HepG2 (cell line): ENCODE data around the gene TXN2. TPM values are rescaled to one million over a fixed set of nuclear protein-coding genes. Genes with fewer than 3 reads are reported as not detected.

Experiments
- ATAC-seq: fragments of 200-7000 bp; cut with Tn5 transposase; 3 replicates; pipeline ENCODE4 v1.9.1; 2020; ENCODE audit warnings: mild to moderate bottlenecking, moderate library complexity
- BruUV-seq: library from RNA; stranded (reverse); fragments of 400-500 nt; replicated peaks from 2 replicates; lab custom pipeline; 2021; lab: Mats Ljungman, UMichigan
- CTCF ChIA-PET: fragments of 300-600 bp; formaldehyde crosslinking; extraction: SDS; loops from one replicate; lab custom pipeline; 2021; ENCODE audit warnings: low total read pairs, inconsistent platforms, low intra/inter-chr PET ratio; lab: Yijun Ruan, JAX
- POLR2A ChIA-PET: fragments of 350-600 bp; sonication (Branson Sonifier 250); formaldehyde crosslinking; loops from one replicate; lab custom pipeline; 2020; ENCODE audit warnings: antibody characterized with exemption, inconsistent platforms; lab: Yijun Ruan, JAX
- DNase-seq: peaks from one replicate; pipeline ENCODE4 v3.0.0-alpha.2; 2015; ENCODE audit warnings: low spot score
- FAIRE-seq: peaks from 3 replicates; lab custom pipeline; 2011; peaks lifted over from hg19 to GRCh38; lab: Jason Lieb, UNC
- H2AFZ ChIP-seq: one replicate; pipeline ENCODE4 v1.6.1; 2011; ENCODE audit warnings: low read length, inconsistent platforms
- H3K27ac ChIP-seq: fragments of 300-600 bp; 3 replicates; pipeline ENCODE4 v1.8.0; 2011; ENCODE audit warnings: mixed run types, mild to moderate bottlenecking, mixed read lengths, low read length, inconsistent platforms; ENCODE audit not compliant: insufficient read depth; ENCODE audit errors: extremely low read length
- H3K27me3 ChIP-seq, 2 experiments: fragments of 200-600 bp in 1 of 2; 2 replicates in 1 of 2; 3 replicates in 1 of 2; pipeline versions ENCODE4 v1.6.0 to v1.8.0; 2011; ENCODE audit warnings: low read length in 2 of 2, mild to moderate bottlenecking in 2 of 2, moderate library complexity in 2 of 2, inconsistent platforms in 1 of 2; ENCODE audit not compliant: insufficient read depth in 2 of 2, control insufficient read depth in 1 of 2
- H3K36me3 ChIP-seq, 2 experiments: fragments of 200-600 bp in 1 of 2; replicated peaks in 1 of 2; 2 replicates in 1 of 2; 3 replicates in 1 of 2; pipeline versions ENCODE4 v1.5.1 to v1.8.0; 2011; ENCODE audit warnings: low read length in 2 of 2, inconsistent platforms in 1 of 2; ENCODE audit not compliant: insufficient read depth in 2 of 2, control insufficient read depth in 1 of 2
- H3K4me1 ChIP-seq: 2 replicates; pipeline ENCODE4 v1.5.1; 2012; ENCODE audit warnings: low read length, inconsistent platforms; ENCODE audit not compliant: insufficient read depth
- H3K4me2 ChIP-seq: 2 replicates; pipeline ENCODE4 v1.6.0; 2011; ENCODE audit warnings: low read depth, low read length, inconsistent platforms
- H3K4me3 ChIP-seq, 3 experiments: fragments of 200-600 bp in 1 of 3; sonication (generic), shearing (Covaris generic) in 1 of 3; replicated peaks in 1 of 3; 2 replicates each; pipeline ENCODE4 v1.5.1; 2011 to 2016; ENCODE audit warnings: low read length in 3 of 3, inconsistent platforms in 2 of 3, low read depth in 2 of 3, mild to moderate bottlenecking in 2 of 3, control low read depth in 1 of 3, mixed read lengths in 1 of 3; ENCODE audit not compliant: insufficient read depth in 1 of 3
- H3K79me2 ChIP-seq: one replicate; pipeline ENCODE4 v1.6.1; 2011; ENCODE audit warnings: low read length, inconsistent platforms; ENCODE audit not compliant: insufficient read depth
- H3K9ac ChIP-seq: 2 replicates; pipeline ENCODE4 v1.6.0; 2011; ENCODE audit warnings: mild to moderate bottlenecking, low read depth, low read length, inconsistent platforms; ENCODE audit not compliant: insufficient read depth
- H3K9me3 ChIP-seq: 2 replicates; pipeline ENCODE4 v1.5.1; 2012; ENCODE audit warnings: mild to moderate bottlenecking, low read length
- H4K20me1 ChIP-seq: 2 replicates; pipeline ENCODE4 v1.6.0; 2011; ENCODE audit warnings: inconsistent platforms, mild to moderate bottlenecking, low read length, moderate library complexity; ENCODE audit not compliant: insufficient read depth
- EP300 ChIP-seq, 3 experiments: sonication (generic) in 1 of 3; formaldehyde crosslinking in 1 of 3; IDR thresholded peaks; 2 replicates each; pipeline versions ENCODE4 v1.5.1 to v1.6.1; 2011 to 2020; ENCODE audit warnings: low read depth in 2 of 3, low read length in 2 of 3, borderline replicate concordance in 1 of 3, improper control_type of control experiment in 1 of 3, mild to moderate bottlenecking in 1 of 3, missing genetic modification reagents in 1 of 3, moderate library complexity in 1 of 3
- HIVEP1 ChIP-seq: sonication (generic); formaldehyde crosslinking; IDR thresholded peaks from 2 replicates; pipeline ENCODE4 v1.4.0; 2020; ENCODE audit warnings: mild to moderate bottlenecking, missing genetic modification reagents
- MAZ ChIP-seq, 2 experiments: sonication (generic) in 1 of 2; formaldehyde crosslinking in 1 of 2; IDR thresholded peaks; 2 replicates each; pipeline versions ENCODE4 v1.5.0 to v1.6.1; 2012 to 2020; ENCODE audit warnings: low read depth in 2 of 2, mild to moderate bottlenecking in 2 of 2, borderline replicate concordance in 1 of 2, improper control_type of control experiment in 1 of 2, low read length in 1 of 2, missing genetic modification reagents in 1 of 2, moderate library complexity in 1 of 2
- NPAS2 ChIP-seq: sonication (generic); formaldehyde crosslinking; IDR thresholded peaks from 2 replicates; pipeline ENCODE4 v1.8.0; 2022; ENCODE audit warnings: mild to moderate bottlenecking, missing genetic modification reagents, borderline replicate concordance
- RXRB ChIP-seq: IDR thresholded peaks from 2 replicates; pipeline ENCODE4 v1.6.1; 2016; ENCODE audit warnings: borderline replicate concordance, missing genetic modification reagents, missing compliant biosample characterization
- SETDB1 ChIP-seq: sonication (generic); formaldehyde crosslinking; IDR thresholded peaks from 2 replicates; pipeline ENCODE4 v1.5.1; 2020; ENCODE audit warnings: missing genetic modification reagents, mild to moderate bottlenecking, borderline replicate concordance
- ZFP1 ChIP-seq: IDR thresholded peaks from 2 replicates; pipeline ENCODE4 v1.6.1; 2016
- ZKSCAN1 ChIP-seq: fragments of 150-350 bp; IDR thresholded peaks from 2 replicates; pipeline ENCODE4 v1.6.1; 2014; ENCODE audit warnings: low read length
- ZNF234 ChIP-seq: sonication (generic); formaldehyde crosslinking; conservative IDR thresholded peaks from 2 replicates; pipeline ENCODE4 v1.5.1; 2020; ENCODE audit warnings: mild to moderate bottlenecking, missing genetic modification reagents
- ZNF563 ChIP-seq: sonication (generic); formaldehyde crosslinking; IDR thresholded peaks from 2 replicates; pipeline ENCODE4 v1.8.0; 2022; ENCODE audit warnings: mild to moderate bottlenecking, moderate library complexity, missing genetic modification reagents
- ZNF792 ChIP-seq: IDR thresholded peaks from 2 replicates; pipeline ENCODE4 v1.6.1; 2016
- WGBS: methylation state at CpG from one replicate; pipeline ENCODE4 v1.1.6; 2017; ENCODE audit warnings: low lambda C conversion rate; 5-methylcytosine and 5-hydroxymethylcytosine counted together
- in situ Hi-C: cut with HindIII; loops from 2 replicates; pipeline ENCODE4 v1.10.0; 2017; ENCODE audit warnings: low pct_unique_long_range_greater_than_20kb; ENCODE audit not compliant: extremely low pct_ligation_motif_present
- intact Hi-C: fragments of 100-400 bp; cut with micrococcal nuclease; formaldehyde crosslinking; loops from one replicate; pipeline ENCODE4 v1.10.0; 2022; ENCODE audit not compliant: unreplicated experiment
- polyA plus RNA-seq, 8 experiments: library from polyadenylated mRNA; depleted of rRNA in 3 of 8; stranded (reverse) in 7 of 8; unstranded in 1 of 8; fragments of >200 nt; fragmentation: Illumina TruSeq in 4 of 8; extraction: Trizol in 4 of 8; gene quantifications; 2 replicates each; pipeline versions ENCODE4 v1.2.1 to v1.2.3, GENCODE V29; 2011 to 2016; ENCODE audit warnings: low read depth in 4 of 8, missing spikeins in 1 of 8, mixed read lengths in 1 of 8; ENCODE audit not compliant: insufficient read depth in 1 of 8
- total RNA-seq, 5 experiments: library from RNA; depleted of rRNA; stranded (reverse); fragments of >200 nt; fragmentation: Illumina TruSeq; extraction: Trizol; gene quantifications; 2 replicates each; pipeline ENCODE4 v1.2.3, GENCODE V29; 2016; ENCODE audit warnings: low read depth in 1 of 5
- TF ChIP-seq, protein P1 (sequence below): sonication (generic); formaldehyde crosslinking; IDR thresholded peaks from 2 replicates; pipeline ENCODE4 v1.8.1; 2023; ENCODE audit warnings: mild to moderate bottlenecking, missing genetic modification reagents, borderline replicate concordance
- TF ChIP-seq, protein P2 (sequence below): sonication (generic); formaldehyde crosslinking; conservative IDR thresholded peaks from 2 replicates; pipeline ENCODE4 v1.8.0; 2022; ENCODE audit warnings: missing genetic modification reagents
- TF ChIP-seq, protein P3 (sequence below): sonication (generic); formaldehyde crosslinking; IDR thresholded peaks from 2 replicates; pipeline ENCODE4 v1.8.1; 2023; ENCODE audit warnings: missing genetic modification reagents, inconsistent platforms, borderline replicate concordance
- TF ChIP-seq, protein P4 (sequence below): sonication (generic); formaldehyde crosslinking; IDR thresholded peaks from 2 replicates; pipeline ENCODE4 v1.4.0; 2020; ENCODE audit warnings: missing genetic modification reagents, mild to moderate bottlenecking, borderline replicate concordance

Gene TXN2
- total and polyA plus RNA-seq, 2 of the 13 experiments (the other 11 are each of a cell fraction or from before 2014, with no cell fraction given): 41.4 to 109 TPM

DNA sequence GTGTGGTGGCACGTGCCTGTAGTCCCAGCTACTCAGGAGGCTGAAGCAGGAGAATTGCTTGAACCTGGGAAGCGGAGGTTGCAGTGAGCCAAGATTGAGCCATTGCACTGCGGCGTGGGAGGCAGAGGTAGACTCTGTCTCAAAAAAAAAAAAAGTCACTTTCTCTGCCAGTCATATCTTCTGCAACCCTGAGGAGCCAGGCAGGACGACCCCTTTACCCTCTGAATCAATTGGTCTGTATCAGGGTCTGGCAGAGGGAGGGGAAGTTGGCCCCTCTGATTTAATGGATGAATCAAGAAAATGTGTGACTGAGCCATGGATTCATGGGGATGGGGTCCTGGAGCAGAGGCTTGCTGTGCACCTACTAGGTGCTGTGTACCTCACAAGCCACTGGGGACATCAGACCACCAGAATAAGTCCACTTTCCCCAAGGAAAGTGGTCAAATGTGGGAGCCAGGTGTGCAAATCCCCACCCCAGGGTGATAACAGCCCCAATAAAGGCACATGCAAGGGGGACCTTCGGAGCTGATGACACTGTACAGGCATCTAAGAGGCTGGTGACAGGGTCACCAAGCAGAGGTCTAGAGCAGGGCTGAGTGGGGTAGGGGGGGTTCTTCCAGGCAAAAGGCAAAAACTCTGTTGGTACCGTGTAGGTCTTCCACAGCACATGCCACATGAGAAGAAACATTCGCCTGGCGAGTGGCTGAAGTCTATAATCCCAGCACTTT is 29.0 kb downstream of the TXN2 start:
- ATAC-seq (no peak), DNase-seq (no peak), FAIRE-seq (no peak)
- Histone ChIP-seq H2AFZ (no peak overlapping the region), H3K4me3 (no peak overlapping the region), H3K4me2 (peak overlapping the region; percentile 21), H3K9me3 (no peaks in the 10 kb centered on the region), H3K27me3 (no peaks in the 10 kb centered on the region; a peak in 1 of 5 replicates), H3K9ac (peak overlapping the region; percentile 22; the same call in 1 of the 2 replicates), H3K4me1 (peaks cover 80% of the 10 kb centered on the region), H4K20me1 (no peaks in the 10 kb centered on the region), H3K27ac (no peak overlapping the region), H3K36me3 (no peaks in the 10 kb centered on the region), H3K79me2 (no peaks in the 10 kb centered on the region)
- WGBS: 51% methylated on average over 9 of the region's 9 CpGs
- TF ChIP-seq ZNF563 (CRISPR knock-in tag) (0 out of 2 replicates have a peak, but pooled peaks have one; percentile 40), ZFP1 (CRISPR knock-in tag) (no peak), ZKSCAN1 (0 out of 2 replicates have a peak, but pooled peaks have one; percentile 45), ZNF234 (CRISPR knock-in tag) (0 out of 2 replicates have a peak, but pooled peaks have one; percentile 47), ZNF792 (no peak), HIVEP1 (CRISPR knock-in tag) (0 out of 2 replicates have a peak, but pooled peaks have one; percentile 3), EP300 (IDR thresholded peaks at IDR 0.05; ENCODE audit: low read depth in 2 of 2, low read length in 2 of 2) (no peak), EP300 (CRISPR knock-in tag; IDR thresholded peaks at IDR 0.05; ENCODE audit: borderline replicate concordance) (no peak), NPAS2 (CRISPR knock-in tag) (no peak), RXRB (CRISPR knock-in tag) (no peak), MAZ (IDR thresholded peaks at IDR 0.05; ENCODE audit: borderline replicate concordance, low read depth, low read length) (no peak), MAZ (CRISPR knock-in tag; IDR thresholded peaks at IDR 0.05; ENCODE audit: low read depth) (0 out of 2 replicates have a peak, but pooled peaks have one; percentile 20), SETDB1 (CRISPR knock-in tag) (0 out of 2 replicates have a peak, but pooled peaks have one; percentile 50)
- TF ChIP-seq, protein P1, sequence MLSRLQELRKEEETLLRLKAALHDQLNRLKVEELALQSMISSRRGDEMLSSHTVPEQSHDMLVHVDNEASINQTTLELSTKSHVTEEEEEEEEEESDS (CRISPR knock-in tag): no peak
- TF ChIP-seq, protein P2, sequence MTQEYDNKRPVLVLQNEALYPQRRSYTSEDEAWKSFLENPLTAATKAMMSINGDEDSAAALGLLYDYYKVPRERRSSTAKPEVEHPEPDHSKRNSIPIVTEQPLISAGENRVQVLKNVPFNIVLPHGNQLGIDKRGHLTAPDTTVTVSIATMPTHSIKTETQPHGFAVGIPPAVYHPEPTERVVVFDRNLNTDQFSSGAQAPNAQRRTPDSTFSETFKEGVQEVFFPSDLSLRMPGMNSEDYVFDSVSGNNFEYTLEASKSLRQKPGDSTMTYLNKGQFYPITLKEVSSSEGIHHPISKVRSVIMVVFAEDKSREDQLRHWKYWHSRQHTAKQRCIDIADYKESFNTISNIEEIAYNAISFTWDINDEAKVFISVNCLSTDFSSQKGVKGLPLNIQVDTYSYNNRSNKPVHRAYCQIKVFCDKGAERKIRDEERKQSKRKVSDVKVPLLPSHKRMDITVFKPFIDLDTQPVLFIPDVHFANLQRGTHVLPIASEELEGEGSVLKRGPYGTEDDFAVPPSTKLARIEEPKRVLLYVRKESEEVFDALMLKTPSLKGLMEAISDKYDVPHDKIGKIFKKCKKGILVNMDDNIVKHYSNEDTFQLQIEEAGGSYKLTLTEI: no peak
- TF ChIP-seq, protein P3, sequence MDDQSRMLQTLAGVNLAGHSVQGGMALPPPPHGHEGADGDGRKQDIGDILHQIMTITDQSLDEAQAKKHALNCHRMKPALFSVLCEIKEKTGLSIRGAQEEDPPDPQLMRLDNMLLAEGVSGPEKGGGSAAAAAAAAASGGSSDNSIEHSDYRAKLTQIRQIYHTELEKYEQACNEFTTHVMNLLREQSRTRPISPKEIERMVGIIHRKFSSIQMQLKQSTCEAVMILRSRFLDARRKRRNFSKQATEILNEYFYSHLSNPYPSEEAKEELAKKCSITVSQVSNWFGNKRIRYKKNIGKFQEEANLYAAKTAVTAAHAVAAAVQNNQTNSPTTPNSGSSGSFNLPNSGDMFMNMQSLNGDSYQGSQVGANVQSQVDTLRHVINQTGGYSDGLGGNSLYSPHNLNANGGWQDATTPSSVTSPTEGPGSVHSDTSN (CRISPR knock-in tag): no peak
- TF ChIP-seq, protein P4, sequence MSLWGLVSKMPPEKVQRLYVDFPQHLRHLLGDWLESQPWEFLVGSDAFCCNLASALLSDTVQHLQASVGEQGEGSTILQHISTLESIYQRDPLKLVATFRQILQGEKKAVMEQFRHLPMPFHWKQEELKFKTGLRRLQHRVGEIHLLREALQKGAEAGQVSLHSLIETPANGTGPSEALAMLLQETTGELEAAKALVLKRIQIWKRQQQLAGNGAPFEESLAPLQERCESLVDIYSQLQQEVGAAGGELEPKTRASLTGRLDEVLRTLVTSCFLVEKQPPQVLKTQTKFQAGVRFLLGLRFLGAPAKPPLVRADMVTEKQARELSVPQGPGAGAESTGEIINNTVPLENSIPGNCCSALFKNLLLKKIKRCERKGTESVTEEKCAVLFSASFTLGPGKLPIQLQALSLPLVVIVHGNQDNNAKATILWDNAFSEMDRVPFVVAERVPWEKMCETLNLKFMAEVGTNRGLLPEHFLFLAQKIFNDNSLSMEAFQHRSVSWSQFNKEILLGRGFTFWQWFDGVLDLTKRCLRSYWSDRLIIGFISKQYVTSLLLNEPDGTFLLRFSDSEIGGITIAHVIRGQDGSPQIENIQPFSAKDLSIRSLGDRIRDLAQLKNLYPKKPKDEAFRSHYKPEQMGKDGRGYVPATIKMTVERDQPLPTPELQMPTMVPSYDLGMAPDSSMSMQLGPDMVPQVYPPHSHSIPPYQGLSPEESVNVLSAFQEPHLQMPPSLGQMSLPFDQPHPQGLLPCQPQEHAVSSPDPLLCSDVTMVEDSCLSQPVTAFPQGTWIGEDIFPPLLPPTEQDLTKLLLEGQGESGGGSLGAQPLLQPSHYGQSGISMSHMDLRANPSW (CRISPR knock-in tag): no peak
- intact Hi-C loops: no loop called here
- ChIA-PET POLR2A (interaction anchor here (0.7 to 1.8 kb wide), 14 partner anchors 9 to 101 kb away, joined by 3 to 10 read pairs (median 4); partner anchors contain the start of genes MYH9 and TXN2), CTCF (no interaction called here)
- in situ Hi-C loops: no loop called here
- BruUV-seq: no TSS peak
